Activated CD4-positive, alpha-beta T cell treated with anti-CD3 and anti-CD28 coated beads, Interleukin-2, amount 10 ng/mL, durations not matched to agents 7 days and 5 days (primary cell): ENCODE results near the gene ZNF318. TPM values are rescaled to one million over a fixed set of nuclear protein-coding genes. Genes with fewer than 3 reads are reported as not detected.
"Not testable (repeated sequence)": the region's sequence is repeated elsewhere in the genome, so short reads cannot be mapped to it uniquely, and the experiment has no call there.

ENCODE experiments used
- CTCF ChIA-PET: fragments of 350-600 bp; sonication (Branson Sonifier 250); formaldehyde crosslinking; loops from one replicate; lab custom pipeline; 2021; ENCODE audit warnings: antibody characterized with exemption; lab: Charles Lee
- POLR2A ChIA-PET: fragments of 350-600 bp; sonication (Branson Sonifier 250); formaldehyde crosslinking; loops from one replicate; lab custom pipeline; 2021; ENCODE audit warnings: antibody characterized with exemption; lab: Charles Lee
- DNase-seq: peaks from one replicate; pipeline ENCODE4 v3.0.0-alpha.2; 2020
- H3K27ac Mint-ChIP-seq: one replicate; pipeline ENCODE4 v1.8.0; 2021; ENCODE audit warnings: mild to moderate bottlenecking, moderate library complexity, mixed read lengths
- H3K27me3 Mint-ChIP-seq: one replicate; pipeline ENCODE4 v1.8.0; 2021; ENCODE audit warnings: mixed read lengths
- H3K36me3 Mint-ChIP-seq: one replicate; pipeline ENCODE4 v1.8.0; 2021; ENCODE audit warnings: low read depth, mixed read lengths
- H3K4me1 Mint-ChIP-seq: one replicate; pipeline ENCODE4 v1.8.0; 2021; ENCODE audit warnings: mixed read lengths
- H3K4me3 Mint-ChIP-seq: one replicate; pipeline ENCODE4 v1.8.0; 2021; ENCODE audit warnings: mild to moderate bottlenecking, moderate library complexity, mixed read lengths
- H3K9me3 Mint-ChIP-seq: one replicate; pipeline ENCODE4 v1.8.0; 2021; ENCODE audit warnings: mixed read lengths
- total RNA-seq, 2 experiments: library from RNA; stranded (reverse); gene quantifications; one replicate each; pipeline ENCODE4 v1.2.3, GENCODE V29; 2021

ZNF318 gene
- total RNA-seq, 2 experiments from 2014 or later = 12.8 to 14.5 TPM

DNA sequence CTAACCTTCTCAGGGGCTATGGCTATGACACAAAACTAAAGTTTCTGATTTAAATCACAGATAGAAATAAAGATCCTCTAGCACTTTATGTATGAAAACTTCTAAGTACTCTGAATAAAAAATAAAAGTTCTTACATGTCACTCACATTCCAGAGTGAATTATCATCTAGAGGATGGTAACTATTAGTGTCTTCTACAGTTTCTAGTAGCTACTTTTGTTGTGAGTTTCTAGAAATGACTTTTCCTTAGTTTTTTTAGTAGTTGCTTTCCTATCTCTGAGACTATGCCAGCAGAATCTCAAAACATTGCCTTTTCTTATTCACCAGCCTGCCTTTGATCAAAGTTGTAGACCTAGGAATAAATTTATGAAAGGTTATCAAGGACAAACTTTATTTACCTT, 10.1 kb downstream of the ZNF318 start:
- no peaks in the 10 kb centered on the region for H3K4me1 Mint-ChIP-seq
- H3K4me3 Mint-ChIP-seq = no peak overlapping the region
- no peak overlapping the region for H3K27ac Mint-ChIP-seq
- DNase-seq = no peak
- ChIA-PET CTCF (interaction anchor here (0.9 to 2.5 kb wide), 3 partner anchors 8 to 24 kb away, joined by 3 to 7 read pairs (median 3); no protein-coding TSS in a partner anchor), POLR2A (no interaction called here)
- H3K36me3 Mint-ChIP-seq = peaks cover 42% of the 10 kb centered on the region
- H3K9me3 Mint-ChIP-seq = no peaks in the 10 kb centered on the region
- no peaks in the 10 kb centered on the region for H3K27me3 Mint-ChIP-seq

DNA sequence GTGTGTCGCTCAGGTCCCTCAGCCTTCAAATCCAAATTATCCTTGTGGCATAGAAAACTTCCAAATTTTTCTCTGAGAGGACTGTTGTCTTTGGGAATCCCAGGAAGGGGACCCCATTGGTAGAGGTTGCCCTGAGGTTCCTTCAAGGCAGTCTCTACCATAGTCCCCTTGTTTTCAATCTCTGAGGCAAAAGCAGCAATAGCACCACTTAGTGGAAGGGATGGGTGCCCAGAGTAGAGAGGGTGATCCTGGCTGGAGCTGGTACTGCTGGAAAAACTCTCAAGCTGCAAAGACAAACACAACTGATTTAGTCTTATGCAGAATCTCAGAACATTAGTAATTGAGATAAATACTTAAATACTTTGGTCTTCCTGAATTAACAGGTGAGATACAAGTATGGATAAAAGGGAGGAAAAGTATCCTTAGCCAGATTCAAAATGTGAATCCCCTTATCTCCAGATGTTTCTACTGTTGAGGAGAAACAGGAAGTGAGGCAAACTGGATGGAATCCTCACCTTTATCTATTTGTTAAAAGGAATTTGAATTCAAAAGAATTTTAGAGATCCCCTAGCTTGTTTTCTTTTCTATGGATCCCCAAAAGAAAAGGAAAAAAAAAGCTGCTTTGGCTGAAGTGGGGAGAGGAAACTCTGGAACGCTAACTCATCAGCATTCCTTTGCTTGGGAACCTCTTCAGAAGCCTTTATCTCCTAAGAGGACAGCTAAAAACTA, 13.4 kb downstream of the ZNF318 start:
- POLR2A ChIA-PET = no interaction called here

DNA sequence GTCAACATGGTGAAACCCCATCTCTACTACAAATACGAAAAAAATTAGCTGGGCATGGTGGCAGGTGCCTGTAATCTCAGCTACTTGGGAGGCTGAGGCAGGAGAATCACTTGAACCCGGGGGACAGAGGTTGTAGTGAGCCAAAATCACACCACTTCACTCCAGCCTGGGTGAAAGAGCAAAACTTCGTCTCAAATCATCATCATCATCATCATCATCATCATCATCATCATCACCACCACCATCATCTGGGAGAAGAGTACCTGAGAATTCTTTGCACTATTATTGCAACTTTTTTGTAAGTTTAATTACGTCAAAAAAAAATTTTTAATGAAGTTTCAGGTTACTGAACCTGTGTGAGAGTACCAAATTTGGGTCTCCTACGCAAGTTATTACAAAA, 17.5 kb downstream of the ZNF318 start:
- H3K27me3 Mint-ChIP-seq, H3K27ac Mint-ChIP-seq, H3K4me1 Mint-ChIP-seq, H3K4me3 Mint-ChIP-seq, DNase-seq, H3K9me3 Mint-ChIP-seq, POLR2A ChIA-PET: not testable (repeated sequence)
- peaks cover 32% of the 10 kb centered on the region for H3K36me3 Mint-ChIP-seq
- CTCF ChIA-PET = interaction anchor here (0.6 kb wide), 1 partner anchor 16 kb away, joined by 5 read pairs; no protein-coding TSS in a partner anchor

More for the DNA sequence above, 13.4 kb downstream of the ZNF318 start:
- DNase-seq = no peak
- no peaks in the 10 kb centered on the region for H3K4me1 Mint-ChIP-seq
- H3K9me3 Mint-ChIP-seq = no peaks in the 10 kb centered on the region
- CTCF ChIA-PET = interaction anchor here (0.9 to 2.1 kb wide), 4 partner anchors 9 to 28 kb away, joined by 3 to 6 read pairs (median 4); no protein-coding TSS in a partner anchor
- no peak overlapping the region for H3K27ac Mint-ChIP-seq
- peaks cover 45% of the 10 kb centered on the region for H3K36me3 Mint-ChIP-seq
- H3K27me3 Mint-ChIP-seq = no peaks in the 10 kb centered on the region
- no peak overlapping the region for H3K4me3 Mint-ChIP-seq

DNA sequence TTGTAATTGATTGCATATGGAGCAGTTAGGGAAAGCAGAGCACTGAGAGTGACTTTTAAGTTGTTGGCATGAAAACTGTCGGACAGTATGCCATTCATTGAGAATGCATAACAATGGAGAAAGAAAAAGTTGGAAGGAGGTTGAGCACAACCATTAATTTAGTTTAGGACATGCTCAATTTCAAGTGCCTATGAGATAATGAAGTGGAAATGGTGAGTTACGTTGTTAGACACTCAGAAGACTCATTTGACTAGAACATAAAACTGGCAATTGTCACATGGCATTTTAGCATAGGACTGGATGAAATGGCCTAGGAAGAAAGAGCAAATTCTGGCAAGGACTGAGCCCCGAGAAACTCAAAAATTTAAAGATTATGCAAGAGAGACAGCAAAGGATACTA, 22.0 kb downstream of the ZNF318 start:
- CTCF ChIA-PET = no interaction called here
- H3K27me3 Mint-ChIP-seq = no peaks in the 10 kb centered on the region
- no peaks in the 10 kb centered on the region for H3K9me3 Mint-ChIP-seq
- peaks cover 20% of the 10 kb centered on the region for H3K36me3 Mint-ChIP-seq
- no peak overlapping the region for H3K27ac Mint-ChIP-seq
- POLR2A ChIA-PET = no interaction called here
- DNase-seq = no peak
- H3K4me3 Mint-ChIP-seq = no peak overlapping the region
- H3K4me1 Mint-ChIP-seq = no peaks in the 10 kb centered on the region

DNA sequence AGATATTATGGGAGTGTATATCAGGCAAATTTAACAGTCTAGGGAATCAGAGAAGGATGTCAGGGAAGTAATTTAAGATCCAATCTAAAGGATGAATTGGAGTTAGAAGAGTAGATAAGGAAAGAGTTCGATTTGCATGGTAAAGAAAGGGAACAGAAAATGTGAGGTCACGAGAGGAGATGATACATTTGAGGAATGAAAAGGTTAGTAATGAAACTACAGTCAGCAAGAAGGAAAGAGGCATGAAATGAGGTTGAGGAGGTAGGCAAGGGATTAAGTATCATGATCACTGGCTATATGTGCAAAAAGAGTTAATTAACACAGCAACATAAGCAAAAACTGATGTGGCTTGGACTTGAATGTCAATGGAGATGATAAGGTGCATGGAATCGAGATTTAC, 22.4 kb downstream of the ZNF318 start:
- no peaks in the 10 kb centered on the region for H3K9me3 Mint-ChIP-seq
- H3K4me1 Mint-ChIP-seq = no peaks in the 10 kb centered on the region
- no peak overlapping the region for H3K4me3 Mint-ChIP-seq
- DNase-seq = no peak
- no peaks in the 10 kb centered on the region for H3K27me3 Mint-ChIP-seq
- H3K36me3 Mint-ChIP-seq = peaks cover 21% of the 10 kb centered on the region
- H3K27ac Mint-ChIP-seq = no peak overlapping the region
- CTCF ChIA-PET = no interaction called here
- POLR2A ChIA-PET = no interaction called here

DNA sequence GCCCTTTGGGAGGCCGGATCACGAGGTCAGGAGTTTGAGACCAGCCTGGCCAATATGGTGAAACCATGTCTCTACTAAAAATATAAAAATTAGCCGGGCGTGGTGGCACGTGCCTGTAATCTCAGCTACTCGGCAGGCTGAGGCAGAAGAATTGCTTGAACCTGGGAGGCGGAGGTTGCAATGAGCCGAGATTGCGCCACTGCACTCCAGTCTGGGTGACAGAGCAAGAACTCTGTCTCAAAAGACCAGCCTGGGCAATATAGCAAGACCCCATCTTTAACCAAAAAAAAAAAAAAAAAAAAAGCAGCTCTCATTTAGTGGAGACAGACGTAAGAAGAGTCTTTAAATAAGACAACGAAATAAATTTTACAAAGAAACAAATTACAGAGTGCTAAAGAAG, 23.2 kb downstream of the ZNF318 start:
- CTCF ChIA-PET, H3K27ac Mint-ChIP-seq, DNase-seq, H3K4me3 Mint-ChIP-seq, H3K4me1 Mint-ChIP-seq, H3K9me3 Mint-ChIP-seq, H3K27me3 Mint-ChIP-seq: not testable (repeated sequence)
- POLR2A ChIA-PET = interaction anchor here (0.6 kb wide), 1 partner anchor 17 kb away, joined by 5 read pairs; no protein-coding TSS in a partner anchor
- H3K36me3 Mint-ChIP-seq = peaks cover 22% of the 10 kb centered on the region

DNA sequence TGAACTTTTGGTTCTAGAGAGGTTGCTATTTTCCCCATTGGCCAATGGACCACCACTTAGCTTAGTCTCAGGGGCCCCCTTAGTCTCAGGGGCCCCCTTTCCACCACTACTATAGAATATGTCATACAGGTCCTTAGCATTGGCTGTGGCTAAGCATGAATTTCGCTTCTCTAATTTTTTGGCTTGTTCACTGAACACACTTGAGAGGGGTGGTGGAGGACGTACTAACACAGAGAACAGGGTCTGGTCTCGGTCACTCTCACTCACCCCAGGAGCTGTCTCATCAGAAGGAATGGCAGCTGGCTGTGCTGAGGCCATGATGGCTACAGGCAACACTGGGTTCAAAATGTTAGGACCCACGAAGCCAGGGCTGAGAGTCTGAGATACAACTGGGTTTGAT, 30.3 kb downstream of the ZNF318 start:
- peaks cover 34% of the 10 kb centered on the region for H3K36me3 Mint-ChIP-seq
- no peak for DNase-seq
- H3K4me3 Mint-ChIP-seq = no peak overlapping the region
- no peaks in the 10 kb centered on the region for H3K27me3 Mint-ChIP-seq
- H3K27ac Mint-ChIP-seq = no peak overlapping the region
- POLR2A ChIA-PET = interaction anchor here (0.7 kb wide), 1 partner anchor 163 kb away, joined by 5 read pairs; no protein-coding TSS in a partner anchor
- CTCF ChIA-PET = interaction anchor here (0.6 to 1.4 kb wide), 4 partner anchors 11 to 112 kb away, joined by 3 read pairs; no protein-coding TSS in a partner anchor
- H3K4me1 Mint-ChIP-seq = peaks cover 5% of the 10 kb centered on the region
- no peaks in the 10 kb centered on the region for H3K9me3 Mint-ChIP-seq

DNA sequence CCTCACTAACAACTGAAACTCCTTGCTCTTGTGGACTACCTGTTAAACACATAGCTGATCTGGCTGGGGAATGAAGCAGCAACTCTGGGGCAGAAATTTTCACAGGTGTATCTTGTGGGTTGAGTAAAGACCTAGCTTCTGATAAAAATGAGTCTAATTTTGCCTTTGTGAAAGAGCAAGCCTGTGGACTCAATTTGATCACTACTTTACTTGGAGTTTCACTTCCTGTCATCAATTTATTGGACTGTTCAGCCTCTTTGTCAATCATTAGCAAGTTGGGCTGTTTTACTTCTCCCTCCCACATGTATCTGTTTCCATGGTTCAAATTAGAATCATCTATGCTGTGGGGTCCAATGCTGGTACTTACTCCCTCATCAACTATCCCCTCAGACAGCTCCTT, 31.2 kb downstream of the ZNF318 start:
- H3K4me3 Mint-ChIP-seq = no peak overlapping the region
- POLR2A ChIA-PET = no interaction called here
- peak overlapping the region; percentile 28 for H3K27ac Mint-ChIP-seq
- H3K36me3 Mint-ChIP-seq = peaks cover 34% of the 10 kb centered on the region
- CTCF ChIA-PET = interaction anchor here (1.0 to 1.4 kb wide), 2 partner anchors 10 to 24 kb away, joined by 3 read pairs; no protein-coding TSS in a partner anchor
- peaks cover 5% of the 10 kb centered on the region for H3K4me1 Mint-ChIP-seq
- no peaks in the 10 kb centered on the region for H3K9me3 Mint-ChIP-seq
- H3K27me3 Mint-ChIP-seq = no peaks in the 10 kb centered on the region
- DNase-seq = no peak

DNA sequence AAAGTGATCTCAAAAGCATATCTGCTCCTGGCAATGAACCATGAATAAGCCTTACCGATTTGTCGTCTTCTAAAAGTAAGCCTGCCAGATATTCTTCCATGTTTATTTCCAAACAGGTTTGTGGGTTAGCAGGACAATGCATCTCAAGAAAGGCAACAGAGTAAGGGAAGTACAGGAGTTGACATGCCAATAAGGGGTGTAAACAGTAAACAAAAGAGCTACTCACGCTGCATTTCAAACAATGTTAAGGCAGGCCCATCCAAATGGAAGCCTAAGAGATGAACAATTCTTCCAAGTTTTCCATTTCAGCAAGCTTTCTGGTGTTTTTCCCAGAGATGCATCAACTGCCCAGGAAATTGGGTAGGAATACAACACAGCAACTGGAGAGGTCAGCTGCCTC, 33.1 kb downstream of the ZNF318 start:
- no peaks in the 10 kb centered on the region for H3K27me3 Mint-ChIP-seq
- peaks cover 22% of the 10 kb centered on the region for H3K36me3 Mint-ChIP-seq
- no peak overlapping the region for H3K4me3 Mint-ChIP-seq
- CTCF ChIA-PET = interaction anchor here (1.1 to 1.5 kb wide), 3 partner anchors 19 to 57 kb away, joined by 4 to 5 read pairs (median 4); partner anchors contain the start of gene CRIP3
- no peaks in the 10 kb centered on the region for H3K9me3 Mint-ChIP-seq
- H3K27ac Mint-ChIP-seq = no peak overlapping the region
- POLR2A ChIA-PET = no interaction called here
- no peak for DNase-seq
- peaks cover 12% of the 10 kb centered on the region for H3K4me1 Mint-ChIP-seq

DNA sequence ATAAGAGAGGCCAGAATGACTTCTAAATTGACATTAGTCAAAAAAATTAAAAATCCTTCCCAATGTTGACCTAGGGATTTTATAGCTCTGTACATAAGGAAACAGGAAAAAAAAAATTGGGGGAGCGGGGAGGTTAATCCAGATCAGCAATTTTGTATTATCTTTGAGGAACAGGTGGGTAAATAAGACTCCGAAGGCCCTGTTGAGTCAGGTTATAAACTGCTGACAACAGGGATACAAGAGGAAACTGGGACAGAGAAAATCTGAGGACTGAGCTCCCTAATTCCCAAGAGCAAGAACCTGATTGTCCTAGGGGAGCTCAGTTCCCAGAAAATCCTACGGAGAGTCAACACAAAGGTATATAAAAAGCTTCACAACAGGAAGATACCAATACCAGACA, 34.0 kb downstream of the ZNF318 start:
- Mint-ChIP-seq H3K9me3 (no peaks in the 10 kb centered on the region), H3K36me3 (peaks cover 13% of the 10 kb centered on the region), H3K4me1 (peaks cover 16% of the 10 kb centered on the region), H3K27ac (no peak overlapping the region), H3K27me3 (no peaks in the 10 kb centered on the region), H3K4me3 (no peak overlapping the region)
- ChIA-PET CTCF (interaction anchor here (0.6 to 1.0 kb wide), 2 partner anchors 16 to 21 kb away, joined by 4 to 5 read pairs; no protein-coding TSS in a partner anchor), POLR2A (no interaction called here)
- no peak for DNase-seq

DNA sequence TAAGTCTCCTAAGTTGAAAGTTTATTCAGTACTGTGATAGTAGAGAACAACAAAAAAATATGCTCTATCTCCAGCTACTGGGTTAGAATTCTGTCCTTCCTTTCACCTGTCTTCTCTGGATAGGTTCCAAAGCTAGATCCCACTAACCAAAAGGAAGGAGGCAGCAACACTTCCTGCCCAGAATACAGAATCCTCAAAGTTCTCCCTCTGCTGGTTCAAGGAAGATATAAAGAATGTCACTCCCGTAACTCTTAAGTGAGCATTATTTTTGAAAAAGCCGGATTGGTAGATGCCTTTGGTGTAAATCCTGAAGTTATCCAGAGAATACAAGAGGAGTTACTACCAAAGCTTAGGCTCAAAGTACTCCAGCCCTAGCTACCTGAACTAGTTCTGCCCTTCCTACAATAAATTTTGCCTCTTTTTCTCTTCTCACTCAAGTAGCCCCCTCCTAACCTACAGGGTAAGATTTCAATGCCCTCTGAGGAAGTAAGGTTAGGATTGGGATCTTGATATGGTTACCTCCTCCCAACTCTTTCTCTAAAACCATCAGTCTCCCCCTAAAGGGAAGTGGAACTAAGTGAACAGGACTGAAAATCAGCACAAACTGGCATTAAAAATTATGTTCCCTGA, 34.9 kb downstream of the ZNF318 start:
- ChIA-PET POLR2A (no interaction called here), CTCF (no interaction called here)
- no peak for DNase-seq
- no peaks in the 10 kb centered on the region for H3K27me3 Mint-ChIP-seq
- H3K4me1 Mint-ChIP-seq = peaks cover 16% of the 10 kb centered on the region
- H3K4me3 Mint-ChIP-seq = no peak overlapping the region
- peaks cover 4% of the 10 kb centered on the region for H3K36me3 Mint-ChIP-seq
- H3K27ac Mint-ChIP-seq = no peak overlapping the region
- H3K9me3 Mint-ChIP-seq = no peaks in the 10 kb centered on the region

DNA sequence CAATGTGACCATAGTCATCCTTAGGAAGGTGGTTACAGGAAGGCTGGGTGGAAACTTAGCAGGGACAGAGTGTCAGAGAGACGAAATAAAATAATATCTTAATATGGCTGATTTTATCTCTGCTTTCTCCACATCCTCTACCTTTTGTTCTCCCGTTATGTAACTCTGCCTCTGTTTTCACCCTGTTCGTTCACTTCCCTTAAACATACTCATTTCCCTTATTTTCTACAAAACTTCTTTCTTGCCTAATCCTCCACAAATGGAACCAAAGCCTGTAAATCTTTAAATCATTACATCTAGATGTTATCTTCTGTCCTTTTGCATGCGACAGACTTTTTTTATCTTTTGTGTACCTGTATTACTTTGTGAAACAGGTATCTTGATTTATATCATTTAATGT, 37.6 kb downstream of the ZNF318 start:
- Mint-ChIP-seq H3K27me3 (no peaks in the 10 kb centered on the region), H3K4me3 (no peak overlapping the region), H3K9me3 (no peaks in the 10 kb centered on the region), H3K4me1 (peaks cover 13% of the 10 kb centered on the region), H3K27ac (no peak overlapping the region), H3K36me3 (no peaks in the 10 kb centered on the region)
- CTCF ChIA-PET = no interaction called here
- no peak for DNase-seq
- POLR2A ChIA-PET = no interaction called here

DNA sequence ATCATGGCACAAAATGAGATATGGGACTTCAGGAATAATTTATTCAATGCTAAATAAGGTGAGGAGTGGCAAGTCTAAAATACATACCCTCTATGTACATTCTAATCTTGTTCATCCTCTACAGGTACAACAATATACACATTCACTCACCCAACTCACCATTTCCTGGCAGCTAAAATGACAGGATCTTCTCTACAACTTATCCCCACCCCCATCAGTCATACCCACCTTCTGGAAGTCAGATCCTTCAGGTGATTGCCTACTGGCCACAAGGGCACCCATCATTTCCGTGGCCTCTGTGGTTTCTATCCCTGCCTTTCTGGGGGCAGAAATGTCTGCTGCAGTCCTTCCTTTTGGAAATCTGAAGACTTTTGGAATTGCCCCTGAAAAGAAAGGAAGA, 38.0 kb downstream of the ZNF318 start:
- H3K9me3 Mint-ChIP-seq = no peaks in the 10 kb centered on the region
- H3K27me3 Mint-ChIP-seq = no peaks in the 10 kb centered on the region
- POLR2A ChIA-PET = no interaction called here
- no peaks in the 10 kb centered on the region for H3K36me3 Mint-ChIP-seq
- peaks cover 13% of the 10 kb centered on the region for H3K4me1 Mint-ChIP-seq
- DNase-seq = no peak
- no peak overlapping the region for H3K27ac Mint-ChIP-seq
- CTCF ChIA-PET = interaction anchor here (0.9 kb wide), 1 partner anchor 52 kb away, joined by 3 read pairs; no protein-coding TSS in a partner anchor
- H3K4me3 Mint-ChIP-seq = no peak overlapping the region
